ENCODE data around the gene DENND1C.
"Not testable (repeated sequence)": the region's sequence is repeated elsewhere in the genome, so short reads cannot be mapped to it uniquely, and the experiment has no call there.

Gene DENND1C

GRCh38 chr19:6481541-6482342 is at the start of gene DENND1C:
Gene DENND1C, minus strand, starts transcription at chr19:6481787. Its CDS starts 92 bp downstream, at chr19:6481695.
- DNase-seq, result peak; percentile 65

GRCh38 chr19:6530386-6531162 is 49.0 kb upstream of the DENND1C start, which contains the start of gene TNFSF9:
Gene TNFSF9, plus strand, starts transcription at chr19:6531026. Its CDS starts 11 bp downstream, at chr19:6531037.
- peak; percentile 79 for DNase-seq

- DNase-seq, result no peak
Measured at GRCh38 chr19:6529937-6530385, 48.4 kb upstream of the DENND1C start.

- DNase-seq, result no peak
Measured at GRCh38 chr19:6529351-6529750, 47.8 kb upstream of the DENND1C start.

GRCh38 chr19:6528544-6529121 is 47.0 kb upstream of the DENND1C start:
- no peak for DNase-seq

- no peak for DNase-seq
Measured at GRCh38 chr19:6527893-6528543, 46.4 kb upstream of the DENND1C start.

GRCh38 chr19:6524311-6524710 is 42.7 kb upstream of the DENND1C start:
- DNase-seq, result no peak

GRCh38 chr19:6522712-6523111 is 41.1 kb upstream of the DENND1C start:
- DNase-seq, result no peak

GRCh38 chr19:6521718-6522646 is 40.4 kb upstream of the DENND1C start:
- DNase-seq, result peak; percentile 49

GRCh38 chr19:6519289-6519688 is 37.7 kb upstream of the DENND1C start:
- no peak for DNase-seq

GRCh38 chr19:6518145-6518911 is 36.7 kb upstream of the DENND1C start:
- DNase-seq, result no peak

- DNase-seq, result peak; percentile 90
Measured at GRCh38 chr19:6516659-6517291, 35.2 kb upstream of the DENND1C start.

- DNase-seq, result peak; percentile 80
Measured at GRCh38 chr19:6516018-6516658, 34.6 kb upstream of the DENND1C start.

- DNase-seq, result no peak
Measured at GRCh38 chr19:6514926-6515544, 33.4 kb upstream of the DENND1C start.

GRCh38 chr19:6514089-6514488 is 32.5 kb upstream of the DENND1C start:
- no peak for DNase-seq

GRCh38 chr19:6510618-6511017 is 29.0 kb upstream of the DENND1C start:
- DNase-seq, result no peak

- DNase-seq, result no peak
Measured at GRCh38 chr19:6509118-6509971, 27.8 kb upstream of the DENND1C start.

GRCh38 chr19:6508028-6508771 is 26.6 kb upstream of the DENND1C start:
- DNase-seq, result not testable (repeated sequence)

Measured in stimulated activated CD4-positive, alpha-beta T cell treated with anti-CD3 and anti-CD28 coated beads, Interleukin-1b, Interleukin-23, amount 100 ng/mL, for 48 hours (primary cell).